GM21529 (cell line): ENCODE measurements around the gene IQCC.

Experiments
- ATAC-seq: cut with Tn5 transposase; IDR thresholded peaks from one replicate; pipeline ENCODE4 v1.9.1; 2021; ENCODE audit not compliant: unreplicated experiment

The IQCC gene

DNA sequence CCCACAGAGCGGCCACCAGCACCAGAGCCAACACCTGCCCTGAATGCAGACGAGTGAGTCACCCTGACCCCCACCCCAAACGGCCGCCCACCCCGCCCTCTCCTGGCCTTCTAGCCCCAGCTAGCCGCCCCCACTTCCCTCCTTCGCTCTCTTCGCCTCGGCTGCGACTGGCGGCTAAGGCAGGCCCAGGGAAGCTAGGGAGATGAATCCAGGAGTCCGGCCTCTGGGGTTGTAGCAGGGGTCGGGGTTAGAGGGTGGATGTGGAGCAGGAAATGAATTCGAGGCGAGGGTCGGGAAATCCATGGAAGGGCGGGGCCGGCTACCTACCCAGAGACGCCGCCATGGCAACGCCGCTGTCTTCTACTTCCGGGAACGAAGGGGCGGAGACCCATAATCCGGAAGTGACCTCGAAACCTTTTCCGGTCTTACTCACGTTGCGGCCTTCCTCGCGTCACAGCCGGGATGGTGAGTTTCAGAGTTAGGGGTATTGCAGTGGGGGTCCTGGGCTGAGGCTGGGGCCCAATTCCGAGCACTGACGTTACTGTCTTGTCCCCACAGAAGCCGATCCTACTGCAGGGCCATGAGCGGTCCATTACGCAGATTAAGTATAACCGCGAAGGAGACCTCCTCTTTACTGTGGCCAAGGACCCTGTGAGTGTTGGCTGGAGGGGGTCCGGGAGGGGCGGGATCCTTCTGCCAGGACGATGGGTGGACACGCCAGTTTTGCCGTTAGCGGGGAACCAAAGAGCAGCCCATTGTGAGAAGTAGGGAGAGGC, 16.7 kb downstream of the IQCC start, which contains the start of the genes EIF3I and TMEM234:
TSS of gene EIF3I (plus strand) at position 428 of the 776 bp plus-strand sequence. CDS start at position 463, 35 bp downstream.
TSS of gene TMEM234 (minus strand) at position 374 of the 776 bp plus-strand sequence. CDS start at position 343, 31 bp downstream.
- ATAC-seq, result peak; percentile 95

DNA sequence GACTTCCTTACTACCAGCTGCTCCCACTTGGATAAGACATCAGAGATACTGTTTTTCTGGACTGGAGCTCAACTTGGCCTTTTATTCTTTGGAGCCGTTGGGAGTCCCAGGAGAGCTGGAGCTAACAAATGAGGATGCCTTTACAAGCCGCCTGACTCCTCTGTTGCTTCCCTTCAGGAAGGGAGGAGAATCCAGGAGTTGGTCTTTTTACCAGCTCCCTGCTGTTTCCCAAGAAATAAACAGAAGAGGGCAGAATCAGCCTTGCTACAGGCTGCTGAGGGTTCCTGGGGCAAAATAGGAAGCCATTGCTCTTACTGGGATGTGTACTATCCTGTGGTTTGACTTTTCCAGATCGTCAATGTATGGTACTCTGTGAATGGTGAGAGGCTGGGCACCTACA, 18.2 kb downstream of the IQCC start:
- ATAC-seq, result no peak

DNA sequence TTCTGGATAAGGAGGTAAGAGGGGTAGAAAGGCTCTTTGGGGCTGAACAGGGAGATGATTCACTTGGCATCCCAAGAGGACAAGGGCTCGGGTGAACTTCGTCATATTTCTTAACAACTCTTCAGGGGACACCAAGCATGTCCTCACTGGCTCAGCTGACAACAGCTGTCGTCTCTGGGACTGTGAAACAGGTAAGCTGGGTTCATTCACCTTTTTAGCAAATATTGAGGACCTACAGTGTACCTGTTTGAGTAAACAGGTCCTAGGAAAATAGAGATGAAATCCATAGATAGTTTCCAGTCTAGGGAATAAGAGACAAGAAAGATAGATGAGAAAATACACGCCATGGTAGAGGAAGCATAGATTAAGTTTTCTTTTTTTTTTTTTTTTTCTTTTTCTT, 18.8 kb downstream of the IQCC start:
- no peak for ATAC-seq

DNA sequence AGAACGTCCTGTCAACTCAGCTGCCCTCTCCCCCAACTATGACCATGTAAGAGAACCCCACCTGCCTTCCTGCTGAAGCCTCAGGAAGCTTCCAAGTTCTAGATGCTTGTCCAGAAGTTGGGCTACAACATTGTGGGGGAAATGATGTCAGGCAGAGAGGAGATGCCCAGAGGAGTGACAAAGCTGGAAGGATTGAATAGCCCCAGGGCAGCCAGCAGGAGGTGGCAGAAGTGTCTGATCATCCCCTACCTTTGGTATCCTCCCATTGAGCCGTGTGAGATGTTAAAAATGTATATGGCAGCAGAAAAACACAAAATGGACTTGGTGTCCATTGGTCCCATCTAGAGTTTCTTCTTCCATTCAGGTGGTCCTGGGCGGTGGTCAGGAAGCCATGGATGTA, 23.3 kb downstream of the IQCC start:
- no peak for ATAC-seq

DNA sequence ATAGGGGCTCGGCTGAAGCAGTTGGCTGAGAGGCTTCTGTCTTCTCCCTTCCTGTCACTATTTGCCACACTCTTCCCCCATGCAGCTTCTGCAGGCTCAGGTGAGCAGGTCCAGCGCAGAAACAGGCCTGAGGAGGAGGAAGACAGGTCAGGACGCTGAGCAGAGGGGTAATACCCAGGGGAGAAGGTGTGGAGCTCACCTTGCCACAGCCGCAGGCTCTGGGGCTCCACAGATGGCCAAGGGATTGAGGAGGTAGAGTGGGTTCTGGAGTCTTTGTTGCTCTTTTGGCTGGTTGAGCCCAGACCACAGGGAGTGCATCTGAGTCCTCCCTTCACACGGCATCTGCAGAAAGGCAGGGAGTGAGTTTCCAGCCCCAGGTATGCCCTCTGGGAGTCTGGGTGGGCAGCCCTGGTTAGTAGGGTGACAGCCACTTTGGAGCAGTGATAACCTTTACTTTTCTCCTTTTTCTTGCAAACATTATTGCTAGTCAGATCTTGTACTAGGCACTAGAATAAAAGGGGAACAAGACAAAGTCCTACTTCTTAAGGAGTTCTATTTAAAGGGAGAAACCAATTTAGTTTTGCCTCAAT, 26.5 kb downstream of the IQCC start:
- no peak for ATAC-seq

DNA sequence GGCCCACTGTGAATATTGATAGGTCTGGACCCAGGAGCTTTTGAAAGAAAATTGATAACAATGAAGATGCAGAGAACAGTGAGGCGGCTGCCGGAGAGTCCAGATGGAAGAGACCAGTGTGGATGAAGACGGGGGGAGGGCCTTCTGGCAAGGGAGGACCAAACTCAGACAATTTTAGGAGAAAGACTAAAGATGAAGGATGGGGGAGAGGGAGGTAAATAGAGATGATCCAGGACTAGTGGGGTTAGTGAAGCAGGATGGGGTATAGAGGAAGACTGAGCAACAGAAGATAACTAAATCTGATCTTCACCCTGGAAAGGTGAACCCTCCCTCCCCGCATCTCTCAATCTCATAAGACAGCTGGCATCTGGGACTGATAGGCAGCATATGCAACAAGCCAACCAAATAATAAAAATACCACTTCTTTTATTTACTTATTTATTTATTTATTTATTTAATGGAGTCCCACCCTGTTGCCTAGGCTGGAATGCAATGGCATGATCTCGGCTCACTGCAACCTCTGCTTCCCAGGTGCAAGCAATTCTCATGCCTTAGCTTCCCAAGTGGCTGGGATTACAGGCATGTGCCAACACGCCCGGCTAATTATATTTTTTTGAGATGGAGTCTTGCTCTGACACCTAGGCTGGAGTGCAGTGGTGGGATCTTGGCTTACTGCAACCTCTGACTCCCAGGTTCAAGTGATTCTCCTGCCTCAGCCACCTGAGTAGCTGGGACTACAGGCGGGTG, 27.3 kb downstream of the IQCC start:
- no peak for ATAC-seq

DNA sequence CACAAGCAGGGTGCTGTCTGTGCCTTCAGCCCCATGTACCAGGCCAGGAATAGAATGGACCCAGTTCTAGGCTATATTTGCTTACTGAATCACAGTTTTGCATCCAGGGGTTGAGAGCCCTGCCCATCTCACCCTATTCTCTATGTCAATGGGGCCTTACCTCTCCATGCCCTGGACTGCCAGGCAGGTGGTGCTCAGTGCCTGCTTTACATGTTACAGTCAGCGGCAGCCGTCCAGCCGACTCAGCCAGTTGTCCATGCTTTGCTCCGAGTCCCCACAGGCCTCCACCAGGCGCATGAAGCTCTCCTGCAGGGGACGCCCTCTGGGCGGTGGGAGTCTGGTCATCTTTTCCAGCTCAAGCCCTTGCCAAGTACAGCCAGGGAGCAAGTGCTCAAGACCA, 29.3 kb downstream of the IQCC start:
- no peak for ATAC-seq

DNA sequence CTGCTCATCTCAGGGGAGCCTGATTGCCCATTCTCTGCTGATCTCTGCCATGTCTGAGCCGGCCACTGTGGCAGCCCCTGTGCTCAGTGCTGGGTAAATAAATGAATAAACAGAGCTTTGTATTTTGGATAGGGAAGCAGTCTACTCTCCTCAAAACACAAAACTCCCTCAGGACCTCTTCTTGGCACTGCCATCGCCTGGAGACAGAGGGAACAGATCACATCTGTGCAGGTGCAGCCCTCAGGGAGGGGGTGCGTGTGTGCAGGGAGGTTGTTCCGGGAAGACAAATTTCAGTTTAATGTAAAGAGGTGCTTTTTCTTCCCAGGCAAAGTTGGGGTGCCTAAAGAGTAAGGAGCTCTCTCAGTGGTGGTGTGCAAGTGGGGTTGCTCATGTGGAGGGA, 33.9 kb downstream of the IQCC start:
- no peak for ATAC-seq

DNA sequence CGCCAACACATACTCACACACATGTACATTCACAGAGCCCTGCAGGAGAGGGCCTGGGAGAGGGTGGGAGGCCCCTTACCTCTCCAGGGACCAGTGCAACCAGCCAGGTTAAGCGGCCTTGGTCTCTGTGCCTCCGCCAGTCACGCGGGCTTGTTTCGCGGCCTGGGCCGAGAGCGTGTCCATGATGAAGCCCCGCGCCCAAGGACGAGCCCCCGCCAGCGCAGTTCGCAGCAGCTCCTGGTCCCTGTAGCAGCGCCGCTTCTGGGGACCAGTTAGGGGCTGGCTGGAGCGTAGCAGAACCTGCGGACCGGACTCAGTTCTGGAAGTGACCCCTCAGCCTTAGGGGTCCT, 34.3 kb downstream of the IQCC start:
- no peak for ATAC-seq

DNA sequence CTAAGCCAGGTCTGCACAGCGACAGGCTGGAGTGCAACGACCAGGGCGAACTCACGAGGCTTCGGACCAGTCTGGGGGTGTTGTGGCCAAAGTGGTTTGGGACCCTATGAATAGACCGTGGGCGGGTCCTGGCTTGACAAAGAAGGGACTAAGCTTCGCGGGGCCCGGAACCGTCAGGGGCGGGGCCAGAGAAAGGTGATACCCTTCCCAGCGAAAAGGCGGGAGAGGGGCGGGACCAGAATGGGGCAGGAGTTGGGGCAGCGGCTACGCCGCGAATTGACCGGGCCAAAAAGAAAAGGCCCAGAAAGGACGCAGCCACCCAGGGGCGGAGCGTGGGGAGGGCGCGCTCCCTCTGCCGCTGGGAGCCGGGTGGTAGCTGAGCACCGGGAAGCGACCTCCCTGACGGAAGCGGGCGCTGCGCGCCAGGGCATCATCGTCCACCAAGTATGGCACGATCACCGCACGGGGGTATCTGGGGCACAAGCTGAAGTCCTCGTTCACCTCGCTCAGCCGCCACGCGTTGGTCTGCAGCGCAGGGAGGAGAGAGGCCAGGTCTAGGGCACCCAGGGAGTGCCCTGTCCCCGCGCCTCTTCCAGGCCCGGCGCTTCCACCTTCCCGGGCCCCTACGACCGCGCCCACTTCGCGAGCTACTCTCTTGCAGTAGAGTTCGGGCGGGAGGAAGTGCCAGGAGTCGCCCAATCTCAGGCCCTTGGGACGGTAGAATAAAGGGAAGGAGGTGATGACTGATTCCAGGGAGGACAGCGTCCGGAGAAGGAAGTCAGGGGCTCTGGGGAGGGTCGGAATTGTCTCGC, 34.9 kb downstream of the IQCC start:
- ATAC-seq, result peak; percentile 45

DNA sequence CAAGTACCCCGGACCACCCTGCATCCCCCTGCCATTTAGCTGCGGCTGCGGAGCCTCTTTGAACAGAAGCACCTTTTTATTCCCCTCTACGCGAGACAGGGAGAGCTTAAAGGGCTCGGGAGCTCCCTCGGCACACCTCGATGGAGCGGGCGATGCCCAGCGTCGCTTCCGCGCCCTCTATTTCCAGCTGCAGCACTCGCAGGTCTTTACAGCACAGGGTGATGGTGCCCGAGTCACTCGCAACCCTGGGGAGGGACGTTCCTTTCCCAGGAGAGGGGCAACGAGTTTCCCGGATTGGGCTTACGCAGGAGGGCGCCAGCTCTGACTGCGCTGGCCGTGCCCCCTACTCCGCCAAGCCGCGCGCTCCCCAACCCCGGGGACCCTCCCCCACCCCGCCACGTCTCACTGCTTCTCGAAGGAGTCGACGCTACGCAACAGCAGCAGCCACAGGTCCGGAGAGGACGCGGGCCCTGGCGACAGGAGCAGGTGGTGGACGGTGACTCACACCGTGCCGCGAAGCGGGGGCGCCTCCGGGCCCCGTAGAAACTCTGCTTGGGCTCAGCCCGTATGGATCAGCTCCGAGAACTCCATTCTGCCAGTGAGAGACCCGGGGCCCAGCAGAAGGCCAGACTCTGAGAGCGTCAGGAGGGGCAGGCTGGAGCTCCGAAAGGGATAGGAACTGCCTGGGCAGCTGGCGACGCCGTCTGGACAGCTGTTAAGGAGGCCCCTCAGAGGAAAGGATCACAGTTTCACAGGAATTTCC, 35.7 kb downstream of the IQCC start:
- peak; percentile 40 for ATAC-seq

DNA sequence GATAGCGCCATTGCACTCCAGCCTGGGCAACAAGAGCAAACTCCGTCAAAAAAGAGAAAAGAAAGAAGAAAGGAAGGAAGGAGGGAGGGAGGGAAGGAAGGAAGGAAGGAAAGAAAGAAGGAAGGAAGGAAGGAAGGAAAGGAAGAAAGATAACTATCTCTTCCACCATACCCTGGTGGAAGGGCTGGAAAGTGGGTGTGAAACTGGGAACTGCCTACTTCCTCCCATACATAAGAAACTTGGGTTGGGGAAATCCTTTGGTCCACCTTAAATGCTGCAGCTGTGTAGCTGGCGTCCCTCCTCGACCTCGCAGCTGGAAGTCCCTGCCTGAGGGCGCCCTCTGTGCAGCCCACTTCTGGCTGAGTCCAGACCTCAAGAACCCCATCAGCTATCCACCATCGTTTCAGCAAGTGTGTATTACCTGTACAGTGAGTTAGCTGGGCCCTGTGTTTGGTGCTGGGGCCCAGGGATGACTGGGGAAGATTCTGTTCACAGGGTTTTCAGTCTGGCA, 36.9 kb downstream of the IQCC start:
- ATAC-seq, result no peak

DNA sequence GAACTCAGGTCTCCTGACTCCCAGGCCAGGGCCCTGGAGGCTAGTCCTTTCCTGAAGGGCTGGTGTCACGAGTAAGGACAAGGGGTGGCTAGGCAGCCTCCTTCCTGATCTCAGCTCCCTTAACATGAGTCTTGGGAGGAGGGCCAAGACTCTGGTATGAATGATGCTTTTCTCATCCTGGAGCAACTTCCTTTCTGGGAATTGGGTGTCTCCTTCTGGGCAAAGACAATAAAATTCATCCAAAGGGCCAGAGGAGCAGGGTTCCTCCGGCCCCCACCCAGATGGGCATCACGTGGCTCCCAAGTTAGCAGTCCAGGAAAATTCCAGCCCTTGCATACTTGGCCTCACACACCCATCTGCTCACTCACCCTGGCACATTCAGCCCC, 41.4 kb downstream of the IQCC start, which contains the start of gene FAM167B:
TSS of gene FAM167B (plus strand) at position 335 of the 386 bp plus-strand sequence. CDS start 200 bp downstream, outside the sequence.
- ATAC-seq, result no peak

DNA sequence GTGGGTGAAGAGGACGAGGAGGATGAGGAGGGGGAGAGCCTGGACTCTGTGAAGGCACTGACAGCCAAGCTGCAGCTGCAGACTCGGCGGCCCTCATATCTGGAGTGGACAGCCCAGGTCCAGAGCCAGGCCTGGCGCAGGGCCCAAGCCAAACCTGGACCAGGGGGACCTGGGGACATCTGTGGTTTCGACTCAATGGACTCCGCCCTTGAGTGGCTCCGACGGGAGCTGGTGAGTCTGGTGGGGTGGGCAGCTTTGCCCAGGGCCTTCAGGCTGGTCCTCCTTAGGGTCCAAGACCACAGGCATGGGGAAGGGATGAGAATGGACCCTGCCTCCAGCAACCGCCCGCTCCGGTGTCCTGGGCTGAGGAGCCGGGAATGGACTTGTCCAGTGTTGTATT, 42.0 kb downstream of the IQCC start:
- no peak for ATAC-seq

DNA sequence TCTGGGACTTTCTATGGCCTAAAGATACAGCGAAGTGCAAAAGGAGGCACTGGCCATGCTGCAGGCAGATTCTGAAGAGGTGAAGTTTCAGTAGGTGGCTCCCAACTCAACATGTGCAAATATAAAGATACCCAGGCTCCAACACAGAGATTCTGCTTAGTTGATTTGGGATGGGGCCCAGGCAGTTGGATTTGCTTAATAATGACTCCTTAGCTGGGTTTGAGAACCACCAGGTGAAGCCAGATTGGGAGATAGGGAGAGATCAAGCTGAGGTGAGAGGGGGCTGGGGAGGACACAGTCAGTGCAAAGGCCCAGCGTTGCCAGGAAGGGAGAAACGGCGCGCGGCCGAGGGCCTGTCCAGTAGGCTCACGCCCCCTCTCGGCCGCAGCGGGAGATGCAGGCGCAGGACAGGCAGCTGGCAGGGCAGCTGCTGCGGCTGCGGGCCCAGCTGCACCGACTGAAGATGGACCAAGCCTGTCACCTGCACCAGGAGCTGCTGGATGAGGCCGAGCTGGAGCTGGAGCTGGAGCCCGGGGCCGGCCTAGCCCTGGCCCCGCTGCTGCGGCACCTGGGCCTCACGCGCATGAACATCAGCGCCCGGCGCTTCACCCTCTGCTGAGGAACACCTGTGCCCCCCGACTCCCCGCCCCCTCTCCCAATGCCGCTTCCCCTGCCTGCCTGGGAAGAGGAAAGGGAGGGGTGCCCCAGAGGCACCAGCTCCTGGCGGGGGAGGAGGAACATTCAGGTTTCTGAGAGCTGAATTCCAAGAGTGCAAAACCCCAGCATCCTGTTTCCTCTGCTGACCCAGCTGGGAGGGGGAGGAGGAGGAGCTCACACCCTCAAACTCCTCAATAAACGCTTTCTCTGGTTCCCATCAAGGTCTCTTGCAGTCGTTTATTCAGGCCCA, 42.8 kb downstream of the IQCC start:
- ATAC-seq, result no peak

DNA sequence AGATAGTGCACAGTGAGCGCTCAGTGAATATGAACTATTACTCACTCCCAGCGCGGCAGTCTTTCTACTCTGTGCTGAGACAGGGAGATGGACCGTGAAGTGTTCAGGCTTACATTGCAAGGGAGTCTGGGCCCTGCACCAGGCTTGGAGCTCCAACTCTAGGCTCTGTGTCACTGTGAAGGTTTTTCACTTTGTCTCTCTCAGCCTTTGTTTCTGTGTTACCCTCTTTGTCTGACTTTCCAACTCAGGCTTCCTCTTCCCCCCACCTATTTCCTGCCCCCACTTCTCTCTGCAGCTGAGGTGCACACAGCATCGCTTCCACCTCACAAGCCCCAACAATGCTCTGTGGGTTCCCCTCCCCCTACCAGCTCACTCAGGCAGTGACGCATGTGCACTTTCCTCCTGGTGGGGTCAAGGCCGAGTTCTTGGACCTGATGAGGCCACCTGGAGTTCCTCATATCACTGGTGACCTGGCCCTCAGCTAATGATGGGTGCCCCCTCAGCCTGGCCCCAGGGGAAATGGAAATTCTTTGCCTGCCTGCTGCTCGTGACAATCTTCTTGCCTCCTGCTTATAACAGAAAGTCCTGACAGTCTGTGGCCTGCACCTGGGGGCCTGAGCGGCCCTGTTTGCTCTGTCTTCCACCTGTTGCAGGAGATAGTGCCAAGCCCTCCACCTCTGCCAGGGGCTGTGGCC, 44.5 kb downstream of the IQCC start:
- ATAC-seq, result peak; percentile 52

DNA sequence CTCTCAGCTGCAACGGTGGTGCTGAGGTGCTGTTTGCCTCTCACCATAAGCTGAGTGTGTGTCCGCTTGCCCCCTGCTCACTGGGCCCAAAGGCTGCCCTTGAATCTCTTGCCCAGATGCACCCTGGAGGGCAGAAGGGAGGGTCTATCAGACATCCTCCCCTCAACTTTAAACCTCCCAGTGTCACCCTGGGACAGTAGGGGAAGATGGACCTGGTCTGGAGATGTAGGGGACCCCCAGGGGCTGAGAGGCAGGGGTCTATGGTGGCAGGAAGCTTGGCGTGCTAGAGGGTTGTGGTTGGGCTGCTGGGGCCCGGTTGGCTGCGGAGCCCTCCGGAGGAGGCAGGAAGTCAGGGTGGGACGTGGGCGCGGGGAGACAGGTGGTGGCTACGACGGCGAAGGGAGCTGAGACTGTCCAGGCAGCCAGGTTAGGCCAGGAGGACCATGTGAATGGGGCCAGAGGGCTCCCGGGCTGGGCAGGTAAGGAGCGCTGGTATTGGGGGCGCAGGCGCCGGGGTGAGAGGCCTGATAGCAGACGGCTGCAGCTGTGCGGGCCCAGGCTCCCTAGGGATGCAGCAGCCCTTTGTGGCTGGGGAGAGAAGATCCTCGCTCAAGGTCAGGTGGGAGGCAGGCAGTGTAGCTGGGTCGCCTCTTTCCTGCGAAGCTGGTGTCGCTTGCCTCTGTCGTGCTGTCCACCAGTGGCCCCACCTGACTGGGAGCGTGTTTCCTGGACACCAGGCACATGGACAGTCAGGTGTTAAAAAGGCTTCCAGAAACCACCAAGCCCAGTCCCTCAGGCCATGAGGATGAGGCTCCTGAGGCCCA, 45.6 kb downstream of the IQCC start, which contains the start of gene LCK:
TSS of gene LCK (plus strand) at position 373 of the 824 bp plus-strand sequence. CDS start 23,065 bp downstream, outside the sequence.
- peak; percentile 24 for ATAC-seq
